OCI-LY3 (cell line): ENCODE data around the gene ACTG1.

Source experiments
- EZH2phosphoT487 ChIP-seq: fragments of 200-600 bp; shearing (Covaris generic); IDR thresholded peaks from 2 replicates; pipeline ENCODE4 v1.6.1; 2018; ENCODE audit warnings: antibody characterized with exemption, mixed run types, low read depth
- TF ChIP-seq, protein P1 (sequence below): fragments of 200-600, 300-600 bp; sonication (generic); IDR thresholded peaks from 2 replicates; pipeline ENCODE4 v1.5.1; 2014; ENCODE audit warnings: antibody characterized with exemption, low read length, low read depth

DNA sequence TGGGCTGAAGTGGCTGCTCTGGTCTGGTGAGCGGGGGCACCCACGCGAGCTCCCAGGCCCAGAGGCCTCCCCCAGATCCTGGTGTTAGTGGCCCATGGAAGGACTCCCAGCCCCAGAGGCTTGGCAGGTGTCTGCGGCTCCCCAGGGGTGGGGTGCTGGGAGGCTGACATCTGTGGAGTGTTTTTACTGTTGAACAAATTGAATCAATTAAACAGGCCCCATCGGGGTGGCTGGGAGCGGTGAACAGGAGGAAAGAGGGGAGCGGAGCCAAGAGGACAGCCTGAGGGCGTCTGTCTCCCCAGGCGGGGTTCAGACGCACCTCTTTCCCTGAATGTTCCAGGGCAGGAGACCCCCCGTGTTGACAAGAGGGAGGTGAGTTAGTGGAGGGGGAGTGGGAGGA is 29.9 kb downstream of the ACTG1 start:
- TF ChIP-seq, protein P1, sequence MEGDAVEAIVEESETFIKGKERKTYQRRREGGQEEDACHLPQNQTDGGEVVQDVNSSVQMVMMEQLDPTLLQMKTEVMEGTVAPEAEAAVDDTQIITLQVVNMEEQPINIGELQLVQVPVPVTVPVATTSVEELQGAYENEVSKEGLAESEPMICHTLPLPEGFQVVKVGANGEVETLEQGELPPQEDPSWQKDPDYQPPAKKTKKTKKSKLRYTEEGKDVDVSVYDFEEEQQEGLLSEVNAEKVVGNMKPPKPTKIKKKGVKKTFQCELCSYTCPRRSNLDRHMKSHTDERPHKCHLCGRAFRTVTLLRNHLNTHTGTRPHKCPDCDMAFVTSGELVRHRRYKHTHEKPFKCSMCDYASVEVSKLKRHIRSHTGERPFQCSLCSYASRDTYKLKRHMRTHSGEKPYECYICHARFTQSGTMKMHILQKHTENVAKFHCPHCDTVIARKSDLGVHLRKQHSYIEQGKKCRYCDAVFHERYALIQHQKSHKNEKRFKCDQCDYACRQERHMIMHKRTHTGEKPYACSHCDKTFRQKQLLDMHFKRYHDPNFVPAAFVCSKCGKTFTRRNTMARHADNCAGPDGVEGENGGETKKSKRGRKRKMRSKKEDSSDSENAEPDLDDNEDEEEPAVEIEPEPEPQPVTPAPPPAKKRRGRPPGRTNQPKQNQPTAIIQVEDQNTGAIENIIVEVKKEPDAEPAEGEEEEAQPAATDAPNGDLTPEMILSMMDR = no peak
- no peak for TF ChIP-seq EZH2phosphoT487
